ENCODE data around the gene FRA10AC1. TPM values are rescaled to one million over a fixed set of nuclear protein-coding genes. Genes with fewer than 3 reads are reported as not detected.
A peak's percentile ranks its signal among the peaks of the same experiment; 100 is the strongest.

Gene FRA10AC1
- total and polyA plus RNA-seq, 2 donors (not counting 1 experiment from before 2014, with no cell fraction given) = 5.0 to 29.7 TPM

DNA sequence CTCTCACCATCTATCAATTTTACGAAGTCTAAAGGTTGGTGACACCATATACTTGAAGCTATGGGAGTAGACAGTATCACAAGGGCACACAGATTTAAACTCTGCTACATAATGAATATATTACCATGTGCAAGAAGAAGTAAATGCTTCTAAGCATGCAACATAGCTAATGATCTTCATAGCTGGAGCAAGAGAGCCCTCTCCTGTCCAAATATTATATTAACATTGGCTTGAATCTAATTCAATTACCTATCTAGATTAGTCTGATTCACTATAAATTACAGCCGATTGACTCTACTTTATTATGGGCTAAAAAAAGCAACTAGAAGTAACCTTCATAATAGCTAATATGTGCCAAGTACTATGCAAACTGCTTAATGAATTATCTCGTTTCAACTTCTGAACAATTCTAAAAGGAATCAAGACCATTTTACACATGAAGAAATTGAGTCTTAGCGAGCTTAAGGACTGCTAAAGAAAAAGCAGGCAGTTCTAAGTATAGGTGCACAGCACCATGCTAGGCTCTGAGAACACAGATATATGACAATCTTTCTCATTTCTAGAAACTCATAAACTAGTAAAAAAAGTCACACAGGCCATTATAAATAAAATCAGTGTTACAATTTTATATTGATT, 21.9 kb downstream of the FRA10AC1 start:
- intact Hi-C loops (cut with micrococcal nuclease) = no loop called here
- H3K9me3 Mint-ChIP-seq (ENCODE audit: insufficient read depth) = no peaks in the 10 kb centered on the region
- Histone ChIP-seq H3K4me1 (ENCODE audit: control insufficient read depth in 2 of 2, insufficient read depth in 2 of 2, low read length in 2 of 2) (no peaks in the 10 kb centered on the region), H3K9me3 (ENCODE audit: control extremely low read depth in 1 of 3, control insufficient read depth in 2 of 3, insufficient read depth in 1 of 3, low read length in 2 of 3) (no peaks in the 10 kb centered on the region), H3K36me3 (replicated peaks in 1 of 2; ENCODE audit: control extremely low read depth in 1 of 2, control insufficient read depth in 1 of 2, extremely low read depth in 1 of 2, insufficient read depth in 2 of 2, low read length in 1 of 2) (peaks cover 4 to 46% of the 10 kb centered on the region in 2 experiments), H3K27me3 (replicated peaks in 1 of 4; ENCODE audit: control extremely low read depth in 1 of 4, control insufficient read depth in 3 of 4, insufficient read depth in 4 of 4, low read length in 3 of 4) (no peaks in the 10 kb centered on the region), H4K20me1 (ENCODE audit: control insufficient read depth, insufficient read depth, low read length, poor library complexity, severe bottlenecking) (no peaks in the 10 kb centered on the region), H3K27ac (ENCODE audit: low read length in 2 of 2) (no peak overlapping the region), H3K4me2 (replicated peaks; ENCODE audit: low read depth, low read length, poor library complexity, severe bottlenecking) (no peak overlapping the region), H2AFZ (ENCODE audit: insufficient read depth, low read depth, low read length, poor library complexity, severe bottlenecking) (no peak overlapping the region), H3K4me3 (ENCODE audit: control extremely low read depth in 1 of 5, extremely low read depth in 1 of 5, insufficient read depth in 1 of 5, low read depth in 2 of 5, low read length in 4 of 5) (no peak overlapping the region), H3K79me2 (ENCODE audit: control insufficient read depth, insufficient read depth, low read length) (no peaks in the 10 kb centered on the region), H3K9ac (ENCODE audit: low read length) (no peak overlapping the region)
- no peak overlapping the region for H3K4me3 Mint-ChIP-seq
- H3K27me3 Mint-ChIP-seq = no peaks in the 10 kb centered on the region
- TF ChIP-seq EZH2 (IDR thresholded peaks at IDR 0.05; ENCODE audit: borderline replicate concordance, insufficient read depth, low read depth, low read length, poor library complexity, severe bottlenecking) = no peak
- peak; percentile 18 for TF ChIP-seq CTCF (IDR thresholded peaks at IDR 0.05)
- H3K27ac Mint-ChIP-seq = no peak overlapping the region
- no peaks in the 10 kb centered on the region for H3K4me1 Mint-ChIP-seq
- ATAC-seq (ENCODE audit: low read depth) (no peak), DNase-seq (peak; percentile 20)
- ChIA-PET CTCF (interaction anchor here (0.5 to 1.8 kb wide), 4 partner anchors 125 to 1922 kb away, joined by 3 to 7 read pairs (median 6); no protein-coding TSS in a partner anchor), POLR2A (no interaction called here)
- 80% methylated on average over 1 of the region's 4 CpGs for WGBS (ENCODE audit: insufficient coverage)

- Histone ChIP-seq H4K20me1 (ENCODE audit: control insufficient read depth, insufficient read depth, low read length, poor library complexity, severe bottlenecking) (no peaks in the 10 kb centered on the region), H3K4me3 (ENCODE audit: control extremely low read depth in 1 of 5, extremely low read depth in 1 of 5, insufficient read depth in 1 of 5, low read depth in 2 of 5, low read length in 4 of 5) (no peak overlapping the region), H3K27ac (ENCODE audit: low read length in 2 of 2) (no peak overlapping the region), H3K9ac (ENCODE audit: low read length) (no peak overlapping the region), H3K9me3 (ENCODE audit: control extremely low read depth in 1 of 3, control insufficient read depth in 2 of 3, insufficient read depth in 1 of 3, low read length in 2 of 3) (no peaks in the 10 kb centered on the region), H2AFZ (ENCODE audit: insufficient read depth, low read depth, low read length, poor library complexity, severe bottlenecking) (no peak overlapping the region), H3K4me1 (ENCODE audit: control insufficient read depth in 2 of 2, insufficient read depth in 2 of 2, low read length in 2 of 2) (no peaks in the 10 kb centered on the region), H3K79me2 (ENCODE audit: control insufficient read depth, insufficient read depth, low read length) (no peaks in the 10 kb centered on the region), H3K27me3 (replicated peaks in 1 of 4; ENCODE audit: control extremely low read depth in 1 of 4, control insufficient read depth in 3 of 4, insufficient read depth in 4 of 4, low read length in 3 of 4) (no peaks in the 10 kb centered on the region), H3K36me3 (replicated peaks in 1 of 2; ENCODE audit: control extremely low read depth in 1 of 2, control insufficient read depth in 1 of 2, extremely low read depth in 1 of 2, insufficient read depth in 2 of 2, low read length in 1 of 2) (peaks cover 7 to 47% of the 10 kb centered on the region in 2 experiments), H3K4me2 (replicated peaks; ENCODE audit: low read depth, low read length, poor library complexity, severe bottlenecking) (no peak overlapping the region)
- Mint-ChIP-seq H3K4me3 (no peak overlapping the region), H3K4me1 (no peaks in the 10 kb centered on the region), H3K27me3 (no peaks in the 10 kb centered on the region), H3K9me3 (ENCODE audit: insufficient read depth) (no peaks in the 10 kb centered on the region), H3K27ac (no peak overlapping the region)
- TF ChIP-seq CTCF (IDR thresholded peaks at IDR 0.05) = no peak
- no peak for TF ChIP-seq EZH2 (IDR thresholded peaks at IDR 0.05; ENCODE audit: borderline replicate concordance, insufficient read depth, low read depth, low read length, poor library complexity, severe bottlenecking)
- ChIA-PET CTCF (interaction anchor here (1.8 kb wide), 1 partner anchor 124 kb away, joined by 8 read pairs; no protein-coding TSS in a partner anchor), POLR2A (no interaction called here)
- WGBS (ENCODE audit: insufficient coverage) = 100% methylated on average over 1 of the region's 3 CpGs
- ATAC-seq (ENCODE audit: low read depth) (no peak), DNase-seq (no peak)
- intact Hi-C loops (cut with micrococcal nuclease) = no loop called here
Measured at GRCh38 chr10:93678805-93679587, 23.4 kb downstream of the FRA10AC1 start.
